GM12891 (cell line): Measurements from ENCODE around the gene KLHL21.

Experiments
- PAX5 ChIP-seq: IDR thresholded peaks from 2 replicates; pipeline ENCODE4 v1.6.1; 2011; ENCODE audit warnings: low read length, moderate library complexity, mild to moderate bottlenecking; ENCODE audit not compliant: insufficient read depth, severe bottlenecking
- POLR2A ChIP-seq: IDR thresholded peaks from 2 replicates; pipeline ENCODE4 v1.6.1; 2011; ENCODE audit warnings: low read depth, low read length, control low read depth
- TAF1 ChIP-seq: IDR thresholded peaks from 2 replicates; pipeline ENCODE4 v1.6.1; 2011; ENCODE audit warnings: low read depth, low read length, control low read depth

DNA sequence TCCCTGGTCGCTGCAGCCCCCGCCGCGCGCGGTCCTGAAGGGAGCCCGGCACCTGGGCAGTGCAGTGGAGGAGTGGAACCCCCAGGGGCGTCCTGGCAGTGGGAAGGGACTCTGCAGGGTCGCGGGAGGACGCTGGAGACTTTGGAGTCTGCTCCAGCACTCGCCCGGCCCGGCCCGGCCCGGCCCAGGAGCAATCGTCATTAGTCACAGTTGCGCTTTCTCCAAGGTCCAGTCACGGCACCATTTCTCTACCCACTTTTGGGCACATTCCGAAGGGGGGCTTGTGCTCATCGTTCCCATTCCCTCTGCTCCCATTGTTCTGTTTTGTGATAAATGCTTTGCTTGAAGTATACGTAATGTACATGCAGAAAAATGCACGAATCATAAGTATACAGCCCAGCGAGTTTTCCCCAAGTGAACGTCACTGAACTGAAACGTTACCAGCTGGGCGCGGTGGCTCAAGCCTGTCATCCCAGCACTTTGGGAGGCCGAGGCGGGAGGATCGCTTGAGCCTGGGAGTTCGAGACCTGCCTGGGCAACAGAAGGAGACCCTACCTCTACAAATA is 23.0 kb upstream of the KLHL21 start:
- TF ChIP-seq TAF1 = no peak
- no peak for TF ChIP-seq POLR2A
- TF ChIP-seq PAX5 = no peak
